HCT116 (cell line): ENCODE data around the gene OR10H2. TPM values are rescaled to one million over a fixed set of nuclear protein-coding genes. Genes with fewer than 3 reads are reported as not detected.

Experiments used
- ATAC-seq: fragments of 200-7000 bp; cut with Tn5 transposase; 2 replicates; pipeline ENCODE4 v1.9.1; 2020; ENCODE audit warnings: mild to moderate bottlenecking, moderate library complexity
- BruUV-seq: library from RNA; stranded (reverse); fragments of 400-500 nt; replicated peaks from 2 replicates; lab custom pipeline; 2021; lab: Mats Ljungman, UMichigan
- CTCF ChIA-PET: fragments of 300-600 bp; sonication (Branson Sonifier 250); formaldehyde crosslinking; loops from one replicate; lab custom pipeline; 2021; ENCODE audit warnings: antibody characterized with exemption; lab: Charles Lee
- POLR2A ChIA-PET: fragments of 300-600, 350-600 bp; sonication (Branson Sonifier 250); formaldehyde crosslinking; loops from one replicate; lab custom pipeline; 2021; ENCODE audit warnings: antibody characterized with exemption; lab: Charles Lee
- RAD21 ChIA-PET, 2 experiments: fragments of 300-600 bp; sonication (Branson Sonifier 250); formaldehyde crosslinking; loops; one replicate each; lab custom pipeline; 2023; ENCODE audit warnings: low total read pairs in 2 of 2; ENCODE audit not compliant: uncharacterized antibody in 2 of 2, unreplicated experiment in 2 of 2, low non-redundant PET in 1 of 2; lab: Charles Lee
- DNase-seq: peaks from one replicate; pipeline ENCODE4 v3.0.0-alpha.2; 2010; ENCODE audit warnings: low read depth, low spot score
- H2AFZ ChIP-seq: fragments of 200-600 bp; shearing (Covaris generic), sonication (generic); 2 replicates; pipeline ENCODE4 v1.6.1; 2017; ENCODE audit warnings: low read depth, mixed run types, mixed read lengths, antibody characterized with exemption, low read length; ENCODE audit not compliant: poor library complexity, severe bottlenecking
- H3K27ac ChIP-seq: 2 replicates; pipeline ENCODE4 v1.5.1; 2012; ENCODE audit warnings: low read depth, low read length
- H3K27me3 ChIP-seq: fragments of 200-600 bp; sonication (generic); 2 replicates; pipeline ENCODE4 v1.6.1; 2016; ENCODE audit warnings: mixed run types, low read length, mixed read lengths; ENCODE audit not compliant: insufficient read depth
- H3K36me3 ChIP-seq, 2 experiments: fragments of 200-500 bp in 1 of 2; fragments of 200-600 bp in 1 of 2; sonication (Bioruptor generic) in 1 of 2; sonication (generic) in 1 of 2; 2 replicates each; pipeline versions ENCODE4 v1.5.1 to v1.6.1; 2014 to 2016; ENCODE audit warnings: low read length in 2 of 2, inconsistent platforms in 1 of 2, mixed read lengths in 1 of 2, mixed run types in 1 of 2; ENCODE audit not compliant: insufficient read depth in 2 of 2, control insufficient read depth in 1 of 2
- H3K4me1 ChIP-seq, 2 experiments: fragments of 200-600 bp in 1 of 2; sonication (generic) in 1 of 2; 2 replicates each; pipeline versions ENCODE4 v1.5.1 to v1.6.1; 2012 to 2017; ENCODE audit warnings: low read length in 2 of 2, inconsistent platforms in 1 of 2, mild to moderate bottlenecking in 1 of 2, mixed read lengths in 1 of 2, mixed run types in 1 of 2, moderate library complexity in 1 of 2; ENCODE audit not compliant: insufficient read depth in 2 of 2, control insufficient read depth in 1 of 2
- H3K4me2 ChIP-seq: fragments of 200-600 bp; sonication (generic); 2 replicates; pipeline ENCODE4 v1.6.1; 2017; ENCODE audit warnings: mixed run types, low read length, mixed read lengths
- H3K4me3 ChIP-seq, 2 experiments: fragments of 200-600 bp in 1 of 2; sonication (generic) in 1 of 2; replicated peaks in 1 of 2; 2 replicates each; pipeline ENCODE4 v1.5.1; 2011 to 2016; ENCODE audit warnings: low read length in 2 of 2, control low read depth in 1 of 2, low read depth in 1 of 2, mild to moderate bottlenecking in 1 of 2, mixed read lengths in 1 of 2, mixed run types in 1 of 2
- H3K79me2 ChIP-seq: fragments of 200-600 bp; sonication (generic); 2 replicates; pipeline ENCODE4 v1.6.1; 2017; ENCODE audit warnings: mild to moderate bottlenecking, mixed run types, low read length, moderate library complexity, mixed read lengths; ENCODE audit not compliant: insufficient read depth
- H3K9ac ChIP-seq: fragments of 200-600 bp; sonication (generic); 2 replicates; pipeline ENCODE4 v1.6.1; 2016; ENCODE audit warnings: low read length, mixed read lengths
- H3K9me2 ChIP-seq: fragments of 200-600 bp; sonication (generic), shearing (Covaris generic); 2 replicates; pipeline ENCODE4 v1.6.1; 2017; ENCODE audit warnings: mixed run types, mild to moderate bottlenecking, moderate library complexity; ENCODE audit not compliant: insufficient read depth
- H3K9me3 ChIP-seq, 2 experiments: fragments of 200-500 bp in 1 of 2; fragments of 200-600 bp in 1 of 2; sonication (Bioruptor generic) in 1 of 2; sonication (generic) in 1 of 2; 2 replicates each; pipeline ENCODE4 v1.6.1; 2014 to 2017; ENCODE audit warnings: low read length in 2 of 2, mixed read lengths in 2 of 2, inconsistent platforms in 1 of 2, low read depth in 1 of 2, mild to moderate bottlenecking in 1 of 2, mixed run types in 1 of 2, moderate library complexity in 1 of 2; ENCODE audit not compliant: control insufficient read depth in 1 of 2, insufficient read depth in 1 of 2
- H4K20me1 ChIP-seq: fragments of 200-600 bp; sonication (generic), shearing (Covaris generic); 2 replicates; pipeline ENCODE4 v1.6.1; 2017; ENCODE audit warnings: mixed run types, mild to moderate bottlenecking, moderate library complexity; ENCODE audit not compliant: insufficient read depth
- CBX3 ChIP-seq: IDR thresholded peaks from 2 replicates; pipeline ENCODE4 v1.6.1; 2012; ENCODE audit warnings: low read depth
- CEBPB ChIP-seq: IDR thresholded peaks from 2 replicates; pipeline ENCODE4 v1.6.1; 2012; ENCODE audit warnings: low read depth
- EGR1 ChIP-seq: IDR thresholded peaks from 2 replicates; pipeline ENCODE4 v1.6.1; 2012; ENCODE audit warnings: low read depth
- ELF1 ChIP-seq: IDR thresholded peaks from 2 replicates; pipeline ENCODE4 v1.6.1; 2012; ENCODE audit warnings: low read depth, borderline replicate concordance
- EZH2 ChIP-seq: fragments of 200-600 bp; sonication (generic); IDR thresholded peaks from 2 replicates; pipeline ENCODE4 v1.6.1; 2017; ENCODE audit warnings: antibody characterized with exemption, mixed run types
- POLR2A ChIP-seq: IDR thresholded peaks from 2 replicates; pipeline ENCODE4 v1.7.0; 2011; ENCODE audit warnings: borderline replicate concordance; ENCODE audit not compliant: insufficient read depth, insufficient read length; ENCODE audit errors: extremely low read depth
- RAD21 ChIP-seq: IDR thresholded peaks from 2 replicates; pipeline ENCODE4 v1.6.1; 2012; ENCODE audit warnings: low read depth, mild to moderate bottlenecking
- SRF ChIP-seq: IDR thresholded peaks from 2 replicates; pipeline ENCODE4 v1.6.1; 2012; ENCODE audit warnings: low read depth
- YY1 ChIP-seq: IDR thresholded peaks from 2 replicates; pipeline ENCODE4 v1.6.1; 2011; ENCODE audit warnings: low read length, low read depth, moderate library complexity, mild to moderate bottlenecking; ENCODE audit not compliant: insufficient replicate concordance; ENCODE audit errors: extremely low read depth
- ZFX ChIP-seq: fragments of 450-650 bp; IDR thresholded peaks from 2 replicates; pipeline ENCODE4 v1.6.1; 2017
- ZNF274 ChIP-seq: fragments of 200-500 bp; sonication (Bioruptor generic); IDR thresholded peaks from 2 replicates; pipeline ENCODE4 v1.6.1; 2014; ENCODE audit warnings: mild to moderate bottlenecking, low read depth, low read length, inconsistent platforms
- intact Hi-C: fragments of 100-400 bp; cut with micrococcal nuclease; formaldehyde crosslinking; loops from 2 replicates; pipeline ENCODE4 v1.10.0; 2022
- total RNA-seq: library from RNA; stranded (reverse); gene quantifications from one replicate; pipeline ENCODE4 v1.2.1, GENCODE V29; 2021; ENCODE audit not compliant: unreplicated experiment

The OR10H2 gene
- total RNA-seq, 1 experiment from 2014 or later: not detected

- Histone ChIP-seq H3K4me1 (peaks cover 9 to 14% of the 10 kb centered on the region in 2 experiments; a peak in 3 of 4 replicates), H3K27ac (no peak overlapping the region), H3K9me2 (no peaks in the 10 kb centered on the region), H4K20me1 (no peaks in the 10 kb centered on the region), H3K4me2 (no peak overlapping the region), H3K9me3 (no peaks in the 10 kb centered on the region), H2AFZ (no peak overlapping the region), H3K36me3 (no peaks in the 10 kb centered on the region), H3K27me3 (peaks cover 23% of the 10 kb centered on the region; the same call in 1 of the 2 replicates), H3K4me3 (no peak overlapping the region), H3K9ac (no peak overlapping the region), H3K79me2 (no peaks in the 10 kb centered on the region)
- TF ChIP-seq ELF1 (no peak), YY1 (no peak), SRF (no peak), EZH2 (no peak), CEBPB (no peak), ZNF274 (no peak), CBX3 (no peak), RAD21 (no peak), POLR2A (no peak), EGR1 (no peak), ZFX (no peak)
- ChIA-PET POLR2A (no interaction called here), CTCF (no interaction called here), RAD21 (no interaction called here)
- no TSS peak for BruUV-seq
- ATAC-seq (no peak), DNase-seq (no peak)
- intact Hi-C loops: no loop called here
Measured at GRCh38 chr19:15776991-15777970, 49.5 kb downstream of the OR10H2 start.

Other genes starting within 250 kb of the OR10H2 start
- not detected for gene PGLYRP2, start 248.5 kb upstream of the OR10H2 start, total RNA-seq
- 4.9 TPM for gene CYP4F22, start 219.5 kb upstream of the OR10H2 start, total RNA-seq
- not detected for gene CYP4F8, start 112.8 kb upstream of the OR10H2 start, total RNA-seq
- gene CYP4F3, start 87.1 kb upstream of the OR10H2 start, total RNA-seq: 3.6 TPM
- 4.4 TPM for gene CYP4F12, start 54.9 kb upstream of the OR10H2 start, total RNA-seq
- gene OR10H3, start 10.0 kb downstream of the OR10H2 start, total RNA-seq: not detected
- not detected for gene OR10H5, start 59.6 kb downstream of the OR10H2 start, total RNA-seq
- 0.17 TPM for gene OR10H1, start 87.6 kb downstream of the OR10H2 start, total RNA-seq
- 1.1 TPM for gene CYP4F2, start 170.1 kb downstream of the OR10H2 start, total RNA-seq
- gene CYP4F11, start 206.5 kb downstream of the OR10H2 start, total RNA-seq: 17.9 TPM
- gene OR10H4, start 221.0 kb downstream of the OR10H2 start, total RNA-seq: not detected